GM18508 (cell line): Measurements from ENCODE around the gene OTOF.

Source experiments
- ATAC-seq: cut with Tn5 transposase; IDR thresholded peaks from one replicate; pipeline ENCODE4 v1.9.1; 2021; ENCODE audit warnings: moderate number of reproducible peaks; ENCODE audit not compliant: insufficient read depth, unreplicated experiment

The OTOF gene

GRCh38 chr2:26466662-26467310, 11.1 kb downstream of the OTOF start:
- ATAC-seq: no peak

GRCh38 chr2:26465981-26466471, 11.9 kb downstream of the OTOF start:
- no peak for ATAC-seq

GRCh38 chr2:26465266-26465925, 12.5 kb downstream of the OTOF start:
- ATAC-seq: no peak

- no peak for ATAC-seq
These were observed 13.3 kb downstream of the OTOF start for GRCh38 chr2:26464390-26465265.

GRCh38 chr2:26463244-26464192, 14.4 kb downstream of the OTOF start:
- no peak for ATAC-seq

- no peak for ATAC-seq
These were observed 15.2 kb downstream of the OTOF start for GRCh38 chr2:26462511-26463243.

- ATAC-seq: no peak
These were observed 15.8 kb downstream of the OTOF start for GRCh38 chr2:26462100-26462499.

- no peak for ATAC-seq
These were observed 16.3 kb downstream of the OTOF start for GRCh38 chr2:26461601-26462023.

GRCh38 chr2:26460613-26461031, 17.3 kb downstream of the OTOF start:
- no peak for ATAC-seq

- no peak for ATAC-seq
These were observed 17.8 kb downstream of the OTOF start for GRCh38 chr2:26459991-26460612.

GRCh38 chr2:26458365-26459042, 19.4 kb downstream of the OTOF start:
- no peak for ATAC-seq

- no peak for ATAC-seq
These were observed 20.1 kb downstream of the OTOF start for GRCh38 chr2:26457695-26458364.

GRCh38 chr2:26457251-26457666, 20.7 kb downstream of the OTOF start:
- ATAC-seq: no peak

- ATAC-seq: no peak
These were observed 21.3 kb downstream of the OTOF start for GRCh38 chr2:26456440-26457250.

- no peak for ATAC-seq
These were observed 22.1 kb downstream of the OTOF start for GRCh38 chr2:26455670-26456439.

GRCh38 chr2:26455037-26455669, 22.8 kb downstream of the OTOF start:
- ATAC-seq: no peak
